ENCODE measurements around the gene GLS.

The GLS gene

GRCh38 chr2:190881598-190882410 is 1.2 kb downstream of the GLS start (continued):
- TF ChIP-seq ZBTB26 (tag by site-specific recombination; optimal IDR thresholded peaks at IDR 0.05) (peak; percentile 29), ZNF561 (tag by site-specific recombination; IDR thresholded peaks at IDR 0.05; ENCODE audit: borderline replicate concordance) (no peak), ZFP69B (tag by site-specific recombination; IDR thresholded peaks at IDR 0.05) (no peak; the same call in 1 of the 2 replicates), HOXD13 (CRISPR knock-in tag; IDR thresholded peaks at IDR 0.05; ENCODE audit: borderline replicate concordance) (no peak), ZNF514 (tag by site-specific recombination; IDR thresholded peaks at IDR 0.05) (no peak), ZNF266 (tag by site-specific recombination; IDR thresholded peaks at IDR 0.05; ENCODE audit: low read depth) (no peak), ZIC2 (tag by site-specific recombination; IDR thresholded peaks at IDR 0.05) (peak; percentile 26; the same call in 1 of the 2 replicates), ZNF660 (tag by site-specific recombination; IDR thresholded peaks at IDR 0.05) (no peak), BCL11A (tag by site-specific recombination; IDR thresholded peaks at IDR 0.05; ENCODE audit: low read depth) (no peak), ZNF664 (tag by site-specific recombination; IDR thresholded peaks at IDR 0.05) (no peak), ZNF426 (tag by site-specific recombination; IDR thresholded peaks at IDR 0.05) (no peak), ZNF513 (tag by site-specific recombination; IDR thresholded peaks at IDR 0.05) (no peak), SALL2 (tag by site-specific recombination; IDR thresholded peaks at IDR 0.05; ENCODE audit: borderline replicate concordance) (no peak), ZNF621 (tag by site-specific recombination; IDR thresholded peaks at IDR 0.05) (no peak), TRIM28 (IDR thresholded peaks at IDR 0.05; ENCODE audit: borderline replicate concordance, low read length) (peak; percentile 84), FEZF1 (tag by site-specific recombination; IDR thresholded peaks at IDR 0.05) (no peak), ZNF449 (tag by site-specific recombination; IDR thresholded peaks at IDR 0.05) (peak; percentile 86), SCRT2 (tag by site-specific recombination; IDR thresholded peaks at IDR 0.05) (peak; percentile 98), ZNF843 (tag by site-specific recombination; IDR thresholded peaks at IDR 0.05) (no peak), SP7 (tag by site-specific recombination; IDR thresholded peaks at IDR 0.05) (peak; percentile 31), ZNF175 (tag by site-specific recombination; IDR thresholded peaks at IDR 0.05) (no peak), ZNF777 (tag by site-specific recombination; IDR thresholded peaks at IDR 0.05; ENCODE audit: borderline replicate concordance) (no peak), ZNF677 (tag by site-specific recombination; IDR thresholded peaks at IDR 0.05) (no peak), ZNF2 (tag by site-specific recombination; IDR thresholded peaks at IDR 0.05) (no peak), HIC1 (tag by site-specific recombination; IDR thresholded peaks at IDR 0.05) (no peak; the same call in 1 of the 2 replicates), ZNF623 (tag by site-specific recombination; IDR thresholded peaks at IDR 0.05) (no peak), ZNF488 (tag by site-specific recombination; IDR thresholded peaks at IDR 0.05) (no peak), ZNF558 (tag by site-specific recombination; IDR thresholded peaks at IDR 0.05) (no peak), ZBTB17 (tag by site-specific recombination; IDR thresholded peaks at IDR 0.05) (peak; percentile 90), ZEB2 (tag by site-specific recombination; IDR thresholded peaks at IDR 0.05) (peak; percentile 73), KLF1 (tag by site-specific recombination; IDR thresholded peaks at IDR 0.05) (0 out of 2 replicates have a peak, but pooled peaks have one; percentile 8), ZNF404 (tag by site-specific recombination; IDR thresholded peaks at IDR 0.05) (no peak), INSM2 (tag by site-specific recombination; IDR thresholded peaks at IDR 0.05) (no peak)

All from HEK293 (cell line).